IMR-90 (cell line): ENCODE results near the gene RNF213. TPM values are rescaled to one million over a fixed set of nuclear protein-coding genes. Genes with fewer than 3 reads are reported as not detected.
"Not testable (repeated sequence)": the region's sequence is repeated elsewhere in the genome, so short reads cannot be mapped to it uniquely, and the experiment has no call there.

ENCODE experiments used
- ATAC-seq: fragments of 200-7000 bp; cut with Tn5 transposase; 2 replicates; pipeline ENCODE4 v1.9.1; 2020; ENCODE audit warnings: low read depth, mild to moderate bottlenecking, moderate library complexity
- BruUV-seq: library from RNA; stranded (reverse); fragments of 400-500 nt; replicated peaks from 2 replicates; lab custom pipeline; 2021; lab: Mats Ljungman, UMichigan
- CTCF ChIA-PET: fragments of 300-600 bp; formaldehyde crosslinking; extraction: SDS; loops from one replicate; lab custom pipeline; 2021; ENCODE audit warnings: antibody characterized with exemption; lab: Yijun Ruan, JAX
- POLR2A ChIA-PET: fragments of 300-600 bp; sonication (Branson Sonifier 250); formaldehyde crosslinking; loops from one replicate; lab custom pipeline; 2022; ENCODE audit warnings: antibody characterized with exemption; ENCODE audit not compliant: unreplicated experiment; lab: Charles Lee
- DNase-seq: peaks from one replicate; pipeline ENCODE4 v3.0.0; 2013
- H2AFZ ChIP-seq: replicated peaks from 2 replicates; pipeline ENCODE3; 2013; ENCODE audit warnings: low read length, mild to moderate bottlenecking; ENCODE audit not compliant: poor library complexity
- H2AK5ac ChIP-seq: 2 replicates; pipeline ENCODE4 v1.6.1; 2013; ENCODE audit warnings: low read depth, low read length, inconsistent platforms
- H2AK9ac ChIP-seq: replicated peaks from 2 replicates; pipeline ENCODE3; 2013; ENCODE audit warnings: mild to moderate bottlenecking, low read depth, low read length, moderate library complexity; ENCODE audit not compliant: poor library complexity
- H2BK120ac ChIP-seq: 2 replicates; pipeline ENCODE4 v1.6.1; 2013; ENCODE audit warnings: low read depth, low read length, inconsistent platforms
- H2BK15ac ChIP-seq: 3 replicates; pipeline ENCODE4 v1.6.1; 2013; ENCODE audit warnings: low read depth, low read length, inconsistent platforms
- H2BK20ac ChIP-seq: 2 replicates; pipeline ENCODE4 v1.6.1; 2013; ENCODE audit warnings: low read depth, mild to moderate bottlenecking, inconsistent platforms, low read length, moderate library complexity
- H2BK5ac ChIP-seq: 2 replicates; pipeline ENCODE4 v1.6.1; 2013; ENCODE audit warnings: mild to moderate bottlenecking, low read depth, low read length, inconsistent platforms; ENCODE audit not compliant: poor library complexity, severe bottlenecking
- H3K14ac ChIP-seq: replicated peaks from 2 replicates; pipeline ENCODE4 v1.6.1; 2013; ENCODE audit warnings: low read depth, low read length, inconsistent platforms
- H3K18ac ChIP-seq: 2 replicates; pipeline ENCODE4 v1.6.1; 2013; ENCODE audit warnings: low read depth, low read length, control low read depth
- H3K23ac ChIP-seq: 2 replicates; pipeline ENCODE4 v1.6.1; 2013; ENCODE audit warnings: low read depth, low read length, inconsistent platforms
- H3K27ac ChIP-seq: 2 replicates; pipeline ENCODE4 v1.5.1; 2013; ENCODE audit warnings: mild to moderate bottlenecking, control low read depth, low read length; ENCODE audit not compliant: insufficient read depth
- H3K27me3 ChIP-seq: 2 replicates; pipeline ENCODE4 v1.6.1; 2013; ENCODE audit warnings: low read length; ENCODE audit not compliant: control insufficient read depth, insufficient read depth
- H3K36me3 ChIP-seq: 2 replicates; pipeline ENCODE4 v1.6.1; 2013; ENCODE audit warnings: low read length, mixed read lengths; ENCODE audit not compliant: control insufficient read depth, insufficient read depth
- H3K4ac ChIP-seq: 2 replicates; pipeline ENCODE4 v1.6.1; 2013; ENCODE audit warnings: low read depth, low read length, inconsistent platforms
- H3K4me1 ChIP-seq: 2 replicates; pipeline ENCODE4 v1.6.1; 2013; ENCODE audit warnings: low read length, mixed read lengths; ENCODE audit not compliant: control insufficient read depth, insufficient read depth
- H3K4me2 ChIP-seq: 2 replicates; pipeline ENCODE4 v1.6.1; 2013; ENCODE audit warnings: low read depth, mild to moderate bottlenecking, control low read depth, low read length, moderate library complexity
- H3K4me3 ChIP-seq: 2 replicates; pipeline ENCODE4 v1.5.1; 2013; ENCODE audit warnings: low read depth, mild to moderate bottlenecking, control low read depth, low read length, moderate library complexity; ENCODE audit not compliant: insufficient read depth
- H3K56ac ChIP-seq: 2 replicates; pipeline ENCODE4 v1.6.1; 2013; ENCODE audit warnings: low read length, inconsistent platforms; ENCODE audit not compliant: insufficient read depth; ENCODE audit errors: extremely low read depth
- H3K79me1 ChIP-seq, 2 experiments: 2 replicates each; pipeline ENCODE4 v1.6.1; 2013; ENCODE audit warnings: low read length in 2 of 2, inconsistent platforms in 1 of 2, low read depth in 1 of 2
- H3K9ac ChIP-seq: 2 replicates; pipeline ENCODE4 v1.6.1; 2013; ENCODE audit warnings: low read depth, low read length, control low read depth
- H3K9me1 ChIP-seq: 2 replicates; pipeline ENCODE4 v1.6.1; 2013; ENCODE audit warnings: low read length, inconsistent platforms; ENCODE audit not compliant: insufficient read depth
- H3K9me3 ChIP-seq: 2 replicates; pipeline ENCODE4 v1.6.1; 2013; ENCODE audit warnings: low read length; ENCODE audit not compliant: control insufficient read depth, insufficient read depth
- H4K20me1 ChIP-seq: 2 replicates; pipeline ENCODE4 v1.6.1; 2013; ENCODE audit warnings: low read length, inconsistent platforms; ENCODE audit not compliant: insufficient read depth
- H4K5ac ChIP-seq: 2 replicates; pipeline ENCODE4 v1.6.1; 2013; ENCODE audit warnings: mild to moderate bottlenecking, low read depth, low read length, control low read depth
- H4K8ac ChIP-seq, 2 experiments: 2 replicates each; pipeline ENCODE4 v1.6.1; 2013; ENCODE audit warnings: low read depth in 2 of 2, low read length in 2 of 2, control low read depth in 1 of 2, inconsistent platforms in 1 of 2
- H4K91ac ChIP-seq: 2 replicates; pipeline ENCODE4 v1.6.1; 2013; ENCODE audit warnings: low read depth, low read length, inconsistent platforms; ENCODE audit not compliant: insufficient read depth
- CEBPB ChIP-seq: IDR thresholded peaks from 2 replicates; pipeline ENCODE4 v1.6.1; 2012; ENCODE audit warnings: low read depth, low read length, improper control_type of control experiment
- ELK1 ChIP-seq: fragments of 150-350 bp; IDR thresholded peaks from 2 replicates; pipeline ENCODE4 v1.6.1; 2016; ENCODE audit warnings: low read depth, mild to moderate bottlenecking, low read length, moderate library complexity, borderline replicate concordance
- FOS ChIP-seq: fragments of 150-350 bp; IDR thresholded peaks from 2 replicates; pipeline ENCODE4 v1.6.1; 2016; ENCODE audit warnings: low read depth, low read length
- MAZ ChIP-seq: IDR thresholded peaks from 2 replicates; pipeline ENCODE4 v1.6.1; 2012; ENCODE audit warnings: low read depth, mild to moderate bottlenecking, low read length, improper control_type of control experiment, moderate library complexity, borderline replicate concordance
- MXI1 ChIP-seq: IDR thresholded peaks from 2 replicates; pipeline ENCODE4 v1.6.1; 2012; ENCODE audit warnings: low read depth, mild to moderate bottlenecking, low read length, moderate library complexity, borderline replicate concordance
- WGBS, 2 experiments: methylation state at CpG; one replicate each; pipeline versions ENCODE4 v1.1.5 to v1.1.7; 2013; ENCODE audit warnings: missing lambda C conversion rate in 2 of 2; ENCODE audit not compliant: insufficient read length in 1 of 2; ENCODE audit errors: extremely low coverage in 2 of 2; 5-methylcytosine and 5-hydroxymethylcytosine counted together
- dilution Hi-C: fragments of 300-500 bp; cut with HindIII; formaldehyde crosslinking; loops from one replicate; pipeline ENCODE4 v1.14.3; 2018; ENCODE audit warnings: low sequenced_read_pairs; ENCODE audit not compliant: unreplicated experiment
- in situ Hi-C: fragments of 300-500 bp; cut with MboI; formaldehyde crosslinking; loops from 3 replicates; pipeline ENCODE4 v1.14.3; 2019; ENCODE audit warnings: low sequenced_read_pairs, inconsistent platforms, mixed read lengths
- intact Hi-C: fragments of 100-400 bp; cut with micrococcal nuclease; formaldehyde crosslinking; loops from 2 replicates; pipeline ENCODE4 v1.10.0; 2022
- polyA plus RNA-seq, 3 experiments: library from polyadenylated mRNA; depleted of rRNA; stranded (reverse); fragments of >200 nt; gene quantifications; 2 replicates each; pipeline ENCODE4 v1.2.3, GENCODE V29; 2012; ENCODE audit warnings: low replicate concordance in 1 of 3
- total RNA-seq: library from RNA; depleted of rRNA; stranded (reverse); fragments of >200 nt; gene quantifications from 2 replicates; pipeline ENCODE4 v1.2.3, GENCODE V29; 2012

RNF213 gene
- total and polyA plus RNA-seq, 2 of the 4 experiments (the other 2 are of a cell fraction): 23.4 to 36.0 TPM

DNA sequence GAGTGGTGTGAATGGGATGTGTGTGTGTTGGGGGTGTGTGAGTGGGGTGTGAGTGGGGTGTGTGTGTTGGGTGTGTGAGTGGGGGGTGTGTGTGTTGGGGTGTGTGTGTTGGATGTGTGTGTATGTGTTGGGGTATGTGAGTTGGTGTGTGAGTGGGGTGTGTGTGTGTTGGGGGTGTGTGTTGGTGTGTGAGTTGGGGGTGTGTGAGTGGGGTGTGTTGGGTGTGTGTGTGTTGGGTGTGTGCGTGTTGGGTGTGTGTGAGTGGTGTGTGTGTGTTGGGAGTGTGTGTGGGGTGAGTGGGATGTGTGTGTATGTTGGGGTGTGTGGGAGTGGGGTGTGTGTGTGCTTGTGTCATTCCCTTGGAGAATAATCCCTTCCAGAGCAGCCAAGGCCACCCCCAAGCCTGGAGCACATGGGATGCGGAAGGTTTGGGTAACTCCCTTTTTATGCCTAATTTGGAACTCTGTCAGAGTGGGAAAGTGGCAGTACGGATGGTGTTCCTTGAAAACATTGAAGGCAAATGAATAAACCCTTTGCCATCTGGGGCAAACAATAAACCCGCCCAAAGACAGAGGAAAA, 14.3 kb downstream of the RNF213 start:
- no peak overlapping the region for H3K4me3 ChIP-seq
- peak overlapping the region; percentile 74 for H2BK5ac ChIP-seq
- DNase-seq (no peak), ATAC-seq (no peak)
- H3K4ac ChIP-seq: no peak overlapping the region
- no peak overlapping the region for H3K14ac ChIP-seq
- no TSS peak for BruUV-seq
- no peaks in the 10 kb centered on the region for H3K9me3 ChIP-seq
- no peak overlapping the region for H4K5ac ChIP-seq
- no peak overlapping the region for H2BK120ac ChIP-seq
- peaks cover 19% of the 10 kb centered on the region for H4K20me1 ChIP-seq
- intact Hi-C loops (no loop called here), dilution Hi-C loops (no loop called here), in situ Hi-C loops (no loop called here)
- no peak overlapping the region for H3K9ac ChIP-seq
- no peak overlapping the region for H3K56ac ChIP-seq
- H3K4me2 ChIP-seq: no peak overlapping the region
- peak overlapping the region; percentile 57 for H2AK9ac ChIP-seq
- peaks cover 12% of the 10 kb centered on the region for H3K9me1 ChIP-seq
- H4K91ac ChIP-seq: no peak overlapping the region
- peak overlapping the region; percentile 6; the same call in 1 of the 2 replicates for H2AK5ac ChIP-seq
- H2BK15ac ChIP-seq: no peak overlapping the region
- no peak overlapping the region for H4K8ac ChIP-seq
- peaks cover 10 to 55% of the 10 kb centered on the region in 2 experiments for H3K79me1 ChIP-seq
- no peak overlapping the region for H3K23ac ChIP-seq
- TF ChIP-seq CEBPB: no peak
- no peak for TF ChIP-seq MXI1
- TF ChIP-seq ELK1: no peak
- TF ChIP-seq MAZ: no peak
- TF ChIP-seq FOS: no peak
- H3K18ac ChIP-seq: no peak overlapping the region
- H3K27ac ChIP-seq: no peak overlapping the region
- H2AFZ ChIP-seq: no peak overlapping the region
- POLR2A ChIA-PET: no interaction called here
- no peaks in the 10 kb centered on the region for H3K4me1 ChIP-seq
- CTCF ChIA-PET: no interaction called here
- no peaks in the 10 kb centered on the region for H3K27me3 ChIP-seq
- H2BK20ac ChIP-seq: no peak overlapping the region
- WGBS, 2 experiments: 93% methylated on average over 2 of the region's 4 CpGs; no CpG with 5 or more reads in 1 of the 2 experiments
- H3K36me3 ChIP-seq: peaks cover 31% of the 10 kb centered on the region

DNA sequence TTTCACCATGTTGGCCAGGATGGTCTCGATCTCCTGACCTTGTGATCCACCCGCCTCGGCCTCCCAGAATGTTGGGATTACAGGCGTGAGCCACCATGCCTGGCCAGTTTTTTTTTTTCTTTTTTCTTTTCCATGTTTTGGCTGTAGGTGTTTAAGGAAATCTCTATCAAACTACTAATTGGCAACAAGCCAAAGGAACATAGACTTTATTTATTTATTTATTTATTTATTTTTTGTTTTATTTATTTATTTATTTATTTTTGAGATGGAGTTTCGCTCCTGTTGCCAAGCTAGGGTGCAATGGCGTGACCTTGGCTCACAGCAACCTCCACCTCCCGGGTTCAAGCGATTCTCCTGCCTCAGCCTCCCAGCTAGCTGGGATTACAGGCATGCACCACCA, 15.2 kb downstream of the RNF213 start:
- H3K9ac ChIP-seq, H3K14ac ChIP-seq, in situ Hi-C loops, H3K9me3 ChIP-seq, H3K23ac ChIP-seq, ATAC-seq, H2BK15ac ChIP-seq, H2AFZ ChIP-seq, H2AK5ac ChIP-seq, H3K4ac ChIP-seq, H2BK120ac ChIP-seq, H4K8ac ChIP-seq, CTCF ChIA-PET, BruUV-seq, H3K4me2 ChIP-seq, H2BK5ac ChIP-seq, POLR2A ChIA-PET, H4K5ac ChIP-seq, H3K9me1 ChIP-seq, H3K27me3 ChIP-seq, H2BK20ac ChIP-seq, H3K4me1 ChIP-seq, H4K91ac ChIP-seq, H3K4me3 ChIP-seq, H2AK9ac ChIP-seq, H3K56ac ChIP-seq, H3K27ac ChIP-seq, dilution Hi-C loops, H3K18ac ChIP-seq, intact Hi-C loops, DNase-seq: not testable (repeated sequence)
- peaks cover 21% of the 10 kb centered on the region for H4K20me1 ChIP-seq
- H3K36me3 ChIP-seq: peaks cover 30% of the 10 kb centered on the region
- no CpG with 5 or more reads among the region's 8 CpGs for WGBS, 2 experiments
- H3K79me1 ChIP-seq: peaks cover 15 to 53% of the 10 kb centered on the region in 2 experiments
